B cell (primary cell): ENCODE measurements around the gene HHIPL1. TPM values are rescaled to one million over a fixed set of nuclear protein-coding genes. Genes with fewer than 3 reads are reported as not detected.

Experiments used
- ATAC-seq: fragments of 200-7000 bp; cut with Tn5 transposase; one replicate; pipeline ENCODE4 v1.10.0; 2021; ENCODE audit warnings: low read depth, mild to moderate bottlenecking, moderate number of reproducible peaks, moderate library complexity
- CTCF ChIA-PET: fragments of 350-600 bp; sonication (Branson Sonifier 250); formaldehyde crosslinking; loops from one replicate; lab custom pipeline; 2021; ENCODE audit warnings: antibody characterized with exemption, inconsistent platforms; lab: Charles Lee
- POLR2A ChIA-PET: fragments of 350-600 bp; sonication (Branson Sonifier 250); formaldehyde crosslinking; loops from one replicate; lab custom pipeline; 2021; ENCODE audit warnings: antibody characterized with exemption; lab: Charles Lee
- DNase-seq: peaks from one replicate; pipeline ENCODE4 v3.0.0; 2013
- H2AFZ ChIP-seq: 2 replicates; pipeline ENCODE4 v1.6.1; 2012; ENCODE audit warnings: mild to moderate bottlenecking, low read depth, low read length; ENCODE audit not compliant: insufficient read depth, poor library complexity, severe bottlenecking
- H3K27ac ChIP-seq, 2 donors: 1 replicate in 1 of 2; 2 replicates in 1 of 2; pipeline ENCODE4 v1.5.1; 2012 to 2013; ENCODE audit warnings: low read length in 2 of 2, mild to moderate bottlenecking in 2 of 2, moderate library complexity in 1 of 2
- H3K27me3 ChIP-seq, 4 experiments: fragments of 200-600 bp in 1 of 4; sonication (generic) in 1 of 4; replicated peaks in 1 of 4; 1 replicate in 2 of 4; 2 replicates in 2 of 4; pipeline versions ENCODE4 v1.6.1 to v1.7.0; 2013 to 2016; ENCODE audit warnings: low read length in 3 of 4, mild to moderate bottlenecking in 2 of 4, mixed read lengths in 1 of 4, moderate library complexity in 1 of 4; ENCODE audit not compliant: insufficient read depth in 4 of 4, control insufficient read depth in 3 of 4; ENCODE audit errors: control extremely low read depth in 1 of 4
- H3K36me3 ChIP-seq, 2 experiments: replicated peaks in 1 of 2; 1 replicate in 1 of 2; 2 replicates in 1 of 2; pipeline versions ENCODE4 v1.6.1 to v1.7.1; 2013; ENCODE audit warnings: low read length in 1 of 2; ENCODE audit not compliant: insufficient read depth in 2 of 2, control insufficient read depth in 1 of 2; ENCODE audit errors: control extremely low read depth in 1 of 2, extremely low read depth in 1 of 2
- H3K4me1 ChIP-seq, 2 donors: fragments of 200-600 bp in 1 of 2; sonication (generic) in 1 of 2; 1 replicate in 1 of 2; 2 replicates in 1 of 2; pipeline versions ENCODE4 v1.5.1 to v1.6.1; 2013 to 2017; ENCODE audit warnings: low read length in 2 of 2; ENCODE audit not compliant: control insufficient read depth in 2 of 2, insufficient read depth in 2 of 2
- H3K4me2 ChIP-seq: replicated peaks from 2 replicates; pipeline ENCODE3; 2012; ENCODE audit warnings: mild to moderate bottlenecking, low read depth, low read length; ENCODE audit not compliant: poor library complexity, severe bottlenecking
- H3K4me3 ChIP-seq, 5 experiments: fragments of 200-600 bp in 1 of 5; sonication (generic) in 1 of 5; 1 replicate in 3 of 5; 2 replicates in 2 of 5; pipeline versions ENCODE4 v1.5.1 to v1.7.0; 2011 to 2016; ENCODE audit warnings: low read length in 4 of 5, mild to moderate bottlenecking in 4 of 5, low read depth in 2 of 5, control low read depth in 1 of 5, moderate library complexity in 1 of 5; ENCODE audit not compliant: insufficient read depth in 1 of 5; ENCODE audit errors: control extremely low read depth in 1 of 5, extremely low read depth in 1 of 5
- H3K79me2 ChIP-seq: fragments of 200-600 bp; sonication (generic); one replicate; pipeline ENCODE4 v1.6.0; 2016; ENCODE audit warnings: low read length; ENCODE audit not compliant: control insufficient read depth, insufficient read depth
- H3K9ac ChIP-seq: fragments of 200-600 bp; sonication (generic); 2 replicates; pipeline ENCODE4 v1.6.1; 2017; ENCODE audit warnings: mild to moderate bottlenecking, low read length, moderate library complexity
- H3K9me3 ChIP-seq, 3 donors: one replicate each; pipeline versions ENCODE4 v1.6.1 to v1.7.1; 2013; ENCODE audit warnings: low read length in 2 of 3; ENCODE audit not compliant: control insufficient read depth in 2 of 3, insufficient read depth in 1 of 3; ENCODE audit errors: control extremely low read depth in 1 of 3
- H4K20me1 ChIP-seq: 2 replicates; pipeline ENCODE4 v1.6.0; 2012; ENCODE audit warnings: mild to moderate bottlenecking, low read length; ENCODE audit not compliant: insufficient read depth, control insufficient read depth, poor library complexity, severe bottlenecking
- H3K27ac Mint-ChIP-seq: one replicate; pipeline ENCODE4 v1.8.0; 2021; ENCODE audit warnings: mixed read lengths
- H3K27me3 Mint-ChIP-seq: one replicate; pipeline ENCODE4 v1.8.0; 2021; ENCODE audit warnings: mixed read lengths
- H3K4me1 Mint-ChIP-seq: one replicate; pipeline ENCODE4 v1.8.0; 2021; ENCODE audit warnings: mixed read lengths
- H3K4me3 Mint-ChIP-seq: one replicate; pipeline ENCODE4 v1.8.0; 2021; ENCODE audit warnings: mixed read lengths
- H3K9me3 Mint-ChIP-seq: one replicate; pipeline ENCODE4 v1.8.0; 2022; ENCODE audit warnings: mixed read lengths; ENCODE audit not compliant: insufficient read depth
- EZH2 ChIP-seq: IDR thresholded peaks from 2 replicates; pipeline ENCODE4 v1.6.1; 2012; ENCODE audit warnings: borderline replicate concordance, low read depth, mild to moderate bottlenecking, moderate library complexity, low read length; ENCODE audit not compliant: insufficient read depth, poor library complexity, severe bottlenecking
- WGBS: methylation state at CpG from one replicate; pipeline ENCODE4 v1.1.5; 2013; ENCODE audit warnings: missing lambda C conversion rate; ENCODE audit not compliant: insufficient coverage; 5-methylcytosine and 5-hydroxymethylcytosine counted together
- intact Hi-C: fragments of 100-400 bp; cut with micrococcal nuclease; formaldehyde crosslinking; loops from one replicate; pipeline ENCODE4 v1.10.0; 2022
- polyA plus RNA-seq: library from polyadenylated mRNA; depleted of rRNA; stranded (reverse); fragments of >200 nt; gene quantifications from 2 replicates; pipeline ENCODE4 v1.2.3, GENCODE V29; 2012
- total RNA-seq, 2 donors: library from RNA; stranded (reverse); fragments of 120-200 nt in 1 of 2; gene quantifications; 1 replicate in 1 of 2; 2 replicates in 1 of 2; pipeline versions ENCODE4 v1.2.3 to v1.2.4, GENCODE V29; 2013 to 2022
- TF ChIP-seq, protein P1 (sequence below): fragments of 200-600 bp; IDR thresholded peaks from one replicate; pipeline ENCODE4 v1.8.0; 2022; ENCODE audit warnings: antibody characterized with exemption, mild to moderate bottlenecking

The HHIPL1 gene
- total and polyA plus RNA-seq, 2 donors (not counting 1 experiment from before 2014, with no cell fraction given) = not detected

- POLR2A ChIA-PET = no interaction called here
- no peaks in the 10 kb centered on the region for H4K20me1 ChIP-seq
- Mint-ChIP-seq H3K4me3 (no peak overlapping the region), H3K27ac (no peak overlapping the region), H3K9me3 (no peaks in the 10 kb centered on the region), H3K27me3 (peaks cover 11% of the 10 kb centered on the region), H3K4me1 (no peaks in the 10 kb centered on the region)
- H3K4me2 ChIP-seq = no peak overlapping the region
- no peak overlapping the region for H2AFZ ChIP-seq
- no peak overlapping the region for H3K27ac ChIP-seq
- DNase-seq (no peak), ATAC-seq (no peak)
- WGBS = 87% methylated on average over 12 of the region's 18 CpGs
- peaks cover 0 to 11% (median 0%) of the 10 kb centered on the region in 4 experiments for H3K27me3 ChIP-seq
- TF ChIP-seq, protein P1, sequence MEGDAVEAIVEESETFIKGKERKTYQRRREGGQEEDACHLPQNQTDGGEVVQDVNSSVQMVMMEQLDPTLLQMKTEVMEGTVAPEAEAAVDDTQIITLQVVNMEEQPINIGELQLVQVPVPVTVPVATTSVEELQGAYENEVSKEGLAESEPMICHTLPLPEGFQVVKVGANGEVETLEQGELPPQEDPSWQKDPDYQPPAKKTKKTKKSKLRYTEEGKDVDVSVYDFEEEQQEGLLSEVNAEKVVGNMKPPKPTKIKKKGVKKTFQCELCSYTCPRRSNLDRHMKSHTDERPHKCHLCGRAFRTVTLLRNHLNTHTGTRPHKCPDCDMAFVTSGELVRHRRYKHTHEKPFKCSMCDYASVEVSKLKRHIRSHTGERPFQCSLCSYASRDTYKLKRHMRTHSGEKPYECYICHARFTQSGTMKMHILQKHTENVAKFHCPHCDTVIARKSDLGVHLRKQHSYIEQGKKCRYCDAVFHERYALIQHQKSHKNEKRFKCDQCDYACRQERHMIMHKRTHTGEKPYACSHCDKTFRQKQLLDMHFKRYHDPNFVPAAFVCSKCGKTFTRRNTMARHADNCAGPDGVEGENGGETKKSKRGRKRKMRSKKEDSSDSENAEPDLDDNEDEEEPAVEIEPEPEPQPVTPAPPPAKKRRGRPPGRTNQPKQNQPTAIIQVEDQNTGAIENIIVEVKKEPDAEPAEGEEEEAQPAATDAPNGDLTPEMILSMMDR = no peak
- TF ChIP-seq EZH2 = no peak
- H3K9me3 ChIP-seq = no peaks in the 10 kb centered on the region
- no peak overlapping the region for H3K9ac ChIP-seq
- H3K4me3 ChIP-seq = no peak overlapping the region
- CTCF ChIA-PET = no interaction called here
- no peaks in the 10 kb centered on the region for H3K79me2 ChIP-seq
- H3K4me1 ChIP-seq = no peaks in the 10 kb centered on the region
- intact Hi-C loops = no loop called here
- no peaks in the 10 kb centered on the region for H3K36me3 ChIP-seq
These were observed 76.2 kb downstream of the HHIPL1 start for GRCh38 chr14:99720941-99721791.
